ENCODE results near the gene BPIFB4.

DNA sequence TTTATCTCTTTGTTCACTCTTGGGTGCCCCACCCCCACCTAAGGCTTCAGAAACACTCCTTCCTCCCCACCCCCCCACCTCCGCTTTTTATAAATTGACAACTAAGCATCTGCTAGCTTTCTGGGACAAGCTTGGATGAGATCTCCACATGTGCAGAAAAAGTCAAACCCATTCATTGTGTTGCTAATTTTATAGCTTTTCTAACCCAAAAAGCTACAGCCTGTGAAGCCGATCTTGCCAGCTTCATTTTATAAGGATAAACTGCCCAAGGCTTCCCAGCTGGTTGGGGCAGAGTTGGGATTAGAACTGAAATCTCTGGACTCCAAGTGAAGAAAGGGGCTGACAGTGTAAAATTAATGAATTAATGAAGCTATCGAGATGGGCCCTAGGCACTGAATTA is 24.1 kb downstream of the BPIFB4 start:
- TF ChIP-seq CTCF (IDR thresholded peaks at IDR 0.05) (no peak), POLR2AphosphoS5 (IDR thresholded peaks at IDR 0.05) (no peak)
